SIG-M5 treated with dmso at 0.1 percent for 504 hours (cell line): ENCODE data around the gene IFNL3.
"Not testable (repeated sequence)": the region's sequence is repeated elsewhere in the genome, so short reads cannot be mapped to it uniquely, and the experiment has no call there.

Experiments used
- DNase-seq: peaks from one replicate; lab custom pipeline; 2025; ENCODE audit not compliant: unreplicated experiment; lab: John Stamatoyannopoulos, UW

IFNL3 gene

DNA sequence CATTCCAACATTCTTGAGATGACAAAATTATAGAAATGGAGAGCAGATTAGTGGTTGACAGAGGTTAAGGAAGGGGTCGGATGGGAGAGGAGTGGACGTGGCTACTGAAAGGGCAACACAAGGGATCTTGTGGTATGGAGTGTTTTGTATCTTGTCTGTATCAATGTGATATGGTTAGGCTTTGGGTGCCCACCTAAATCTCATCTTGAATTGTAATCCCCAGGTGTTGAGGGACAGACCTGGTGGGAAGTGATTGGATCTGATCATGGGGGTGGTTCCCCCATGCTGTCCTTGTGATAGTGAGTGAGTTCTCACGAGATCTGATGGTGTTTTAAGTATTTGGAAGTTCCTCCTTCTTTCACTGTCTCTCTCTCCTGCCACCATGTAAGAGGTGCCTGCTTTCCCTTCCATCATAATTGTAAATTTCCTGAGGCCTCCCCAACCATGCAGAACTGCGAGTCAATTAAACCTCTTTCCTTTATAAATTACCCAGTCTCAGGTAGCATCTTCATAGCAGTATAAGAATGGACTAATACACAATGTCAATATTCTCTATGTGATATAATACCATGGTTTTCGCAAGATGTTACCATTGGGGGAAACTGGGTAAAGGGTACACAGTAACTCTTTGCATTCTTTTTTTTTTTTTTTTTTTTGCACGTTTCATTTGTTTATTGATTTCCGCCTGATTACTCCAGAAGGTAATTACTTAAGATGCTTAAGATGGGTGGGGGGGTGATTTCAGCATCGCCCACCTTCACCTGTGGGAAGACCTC, 8.8 kb upstream of the IFNL3 start:
- DNase-seq, result no peak

DNA sequence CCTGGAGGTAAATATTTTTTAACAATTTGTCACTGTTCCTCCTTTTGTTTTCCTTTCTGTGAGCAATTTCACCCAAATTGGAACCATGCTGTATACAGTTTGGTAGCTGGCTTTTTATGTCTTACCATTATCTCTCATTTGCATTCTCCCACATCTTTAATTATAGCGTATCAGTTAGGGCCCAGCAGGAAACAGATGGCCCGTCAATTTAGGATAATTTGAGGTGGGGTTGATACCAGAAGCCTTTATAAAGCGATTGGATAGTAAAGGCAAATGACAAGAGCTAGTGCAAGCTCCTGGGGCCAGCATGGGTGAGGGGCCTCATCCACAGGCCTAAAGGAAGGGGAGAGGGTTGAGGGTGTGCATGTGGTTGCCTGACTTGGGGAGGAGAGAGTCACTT, 7.7 kb upstream of the IFNL3 start:
- DNase-seq, result no peak

DNA sequence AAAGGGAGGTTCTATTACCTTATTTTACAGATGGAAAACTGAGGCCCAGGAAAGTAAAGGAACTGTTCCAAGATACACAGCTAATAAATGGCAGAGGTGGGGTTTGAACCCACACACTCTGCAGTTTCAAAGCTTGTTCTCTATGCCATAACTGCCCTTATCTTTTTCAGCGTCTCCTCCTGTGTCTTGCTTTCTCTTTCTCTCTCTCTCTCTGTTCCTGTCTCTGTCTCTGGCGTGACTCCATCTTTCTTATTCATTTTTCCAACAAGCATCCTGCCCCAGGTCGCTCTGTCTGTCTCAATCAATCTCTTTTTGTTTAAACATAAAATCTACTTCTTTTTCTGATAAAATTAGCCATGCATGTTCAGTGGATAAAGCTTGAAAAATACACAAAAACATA, 7.0 kb upstream of the IFNL3 start:
- DNase-seq, result no peak

GRCh38 chr19:39251081-39251480, 6.3 kb upstream of the IFNL3 start:
- DNase-seq, result no peak

DNA sequence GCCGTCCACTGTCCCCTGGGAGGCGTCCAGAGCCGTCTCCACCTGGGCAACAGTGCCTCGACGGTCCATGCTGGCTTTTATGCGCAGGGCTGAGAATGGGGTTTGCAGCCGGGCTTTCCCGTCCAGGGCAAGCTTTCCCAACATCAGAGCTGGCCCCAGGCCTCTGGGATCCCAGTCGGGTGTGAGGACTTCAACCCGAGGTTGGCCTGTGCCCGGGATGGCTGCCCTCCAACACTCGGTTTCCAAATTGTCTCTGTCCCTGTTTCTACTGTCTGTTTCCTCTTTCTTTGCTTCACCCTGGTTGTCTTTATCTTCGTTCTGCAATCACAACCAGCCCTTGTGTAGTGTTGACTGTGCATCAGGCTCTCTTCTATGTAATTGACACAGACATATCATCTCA, 4.0 kb upstream of the IFNL3 start, which contains the start of gene IFNL4:
IFNL4 (minus strand) TSS at position 51 of the 400 bp plus-strand sequence.
- no peak for DNase-seq

- DNase-seq, result no peak
Measured at GRCh38 chr19:39247701-39248664, 3.2 kb upstream of the IFNL3 start.

- DNase-seq, result no peak
Measured at GRCh38 chr19:39246951-39247669, 2.3 kb upstream of the IFNL3 start.

DNA sequence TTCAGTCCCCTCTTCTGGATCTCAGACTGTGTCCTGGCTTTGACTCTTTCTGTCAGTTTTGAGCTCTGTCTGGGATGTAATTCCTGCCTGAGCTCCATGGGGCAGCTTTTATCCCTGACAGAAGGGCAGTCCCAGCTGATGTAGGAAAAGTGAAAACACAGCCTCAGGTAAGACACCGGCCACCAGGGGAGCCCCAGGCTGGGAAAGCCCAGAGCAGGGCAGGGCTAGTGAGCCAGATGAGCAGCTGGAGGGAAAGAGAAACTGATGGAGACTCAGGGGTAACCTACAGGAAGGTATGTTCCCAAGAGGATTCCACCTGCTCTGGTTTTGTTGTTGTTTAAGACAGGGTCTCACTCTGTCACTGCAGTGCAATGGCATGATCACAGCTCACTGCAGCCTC, 360 bp upstream of the IFNL3 start:
- DNase-seq, result not testable (repeated sequence)

DNA sequence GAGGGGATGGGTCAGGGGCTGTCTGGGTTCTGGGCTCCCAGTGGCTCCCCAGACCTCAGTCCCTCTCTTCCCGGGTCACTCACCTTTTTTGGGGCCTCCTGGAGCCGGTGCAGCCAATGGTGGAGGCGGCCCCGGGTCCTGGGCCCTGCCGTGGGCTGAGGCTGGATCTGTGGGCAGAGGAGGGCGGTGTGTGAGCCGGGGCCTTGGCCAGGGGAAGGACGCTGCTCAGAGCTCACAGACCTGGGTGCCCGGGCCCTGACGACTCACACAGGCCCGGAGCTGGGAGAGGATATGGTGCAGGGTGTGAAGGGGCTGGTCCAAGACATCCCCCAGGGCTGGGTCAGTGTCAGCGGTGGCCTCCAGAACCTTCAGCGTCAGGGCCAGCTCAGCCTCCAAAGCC, 1.1 kb downstream of the IFNL3 start:
- not testable (repeated sequence) for DNase-seq

GRCh38 chr19:39240421-39240820, 4.4 kb downstream of the IFNL3 start:
- DNase-seq, result no peak

GRCh38 chr19:39238944-39239343, 5.9 kb downstream of the IFNL3 start:
- no peak for DNase-seq

GRCh38 chr19:39238209-39238608, 6.6 kb downstream of the IFNL3 start:
- no peak for DNase-seq

DNA sequence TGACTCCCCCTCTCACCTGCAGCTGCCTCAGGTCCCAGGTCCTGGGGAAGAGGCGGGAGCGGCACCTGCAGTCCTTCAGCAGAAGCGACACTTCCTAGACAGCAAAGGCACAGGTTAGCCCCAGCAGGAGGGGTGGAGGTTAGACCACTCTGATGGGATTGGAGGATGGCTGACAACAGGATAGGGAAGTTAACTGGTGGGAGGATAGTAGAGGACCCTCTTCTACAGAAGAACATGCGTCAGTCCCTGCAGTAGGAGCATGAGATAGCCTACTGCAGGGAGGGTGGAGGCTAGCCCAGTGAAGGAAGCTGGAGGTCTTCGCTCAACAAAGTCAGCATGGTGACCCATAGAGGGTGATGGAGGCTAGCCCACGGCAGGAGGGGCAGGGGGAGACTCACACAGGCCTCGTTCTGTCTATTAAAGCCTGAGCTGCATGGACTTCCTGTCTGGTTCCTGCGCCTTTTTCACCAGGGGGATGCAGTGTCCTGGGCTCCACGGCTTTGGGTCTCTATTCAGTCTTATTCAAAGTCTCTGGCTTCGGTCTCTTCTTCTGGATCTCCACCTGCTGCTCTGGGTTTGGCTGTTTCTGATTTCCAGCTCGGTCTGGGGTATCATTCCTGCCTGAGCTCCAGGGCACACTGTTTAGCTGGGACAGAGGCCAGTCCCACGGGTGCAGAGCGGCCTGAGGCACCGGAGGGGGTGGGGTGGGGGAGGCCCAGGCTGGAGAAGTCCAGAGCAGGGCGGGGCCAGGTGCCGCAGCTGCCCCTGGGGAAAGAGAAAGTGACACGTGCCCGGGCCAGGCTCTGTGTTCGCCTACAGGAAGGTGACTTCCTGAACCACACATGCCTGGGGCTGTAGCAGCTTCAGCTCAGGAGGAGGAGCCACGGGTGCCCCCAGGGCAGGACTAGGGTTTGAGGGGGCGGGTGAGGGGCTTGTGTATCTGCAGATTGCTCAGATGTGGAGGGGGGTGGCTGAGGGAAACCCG, 7.3 kb downstream of the IFNL3 start:
- DNase-seq, result peak; percentile 32

DNA sequence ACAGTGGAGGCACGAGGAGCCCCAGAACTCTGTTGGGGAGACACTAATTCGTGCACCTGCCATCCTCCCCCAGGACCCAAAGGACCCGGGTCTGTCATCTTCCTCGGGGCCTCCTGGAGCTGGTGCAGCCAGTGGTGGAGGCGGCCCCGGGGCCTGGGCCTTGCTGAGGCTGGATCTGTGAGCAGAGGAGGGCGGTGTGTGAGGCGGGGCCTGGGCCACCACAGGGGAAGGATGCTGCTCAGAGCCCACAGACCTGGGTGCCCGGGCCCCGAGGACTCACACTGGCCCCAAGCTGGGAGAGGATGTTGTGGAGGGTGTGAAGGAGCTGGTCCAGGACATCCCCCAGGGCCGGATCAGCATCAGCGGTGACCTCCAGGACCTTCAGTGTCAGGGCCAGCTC, 8.3 kb downstream of the IFNL3 start:
- no peak for DNase-seq

DNA sequence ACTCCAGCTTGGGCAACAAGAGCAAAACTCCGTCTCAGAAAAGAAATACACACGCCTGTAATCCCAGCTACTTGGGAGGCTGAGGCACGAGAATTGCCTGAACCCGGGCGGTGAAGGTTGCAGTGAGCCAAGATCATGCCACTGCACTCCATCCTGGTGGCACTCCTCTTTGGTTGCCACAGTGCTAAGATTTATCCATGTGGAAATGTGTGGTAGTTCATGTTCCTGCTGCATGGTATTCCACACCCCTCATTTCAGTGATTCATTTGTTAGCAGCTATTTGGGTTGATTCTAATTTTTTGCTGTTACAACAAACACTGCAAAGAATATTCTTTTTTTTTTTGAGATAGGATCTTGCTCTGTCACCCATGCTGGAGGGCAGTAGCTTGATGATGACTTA, 12.1 kb downstream of the IFNL3 start:
- DNase-seq, result no peak

- no peak for DNase-seq
Measured at GRCh38 chr19:39230096-39230764, 14.6 kb downstream of the IFNL3 start.

GRCh38 chr19:39224910-39225309, 19.9 kb downstream of the IFNL3 start:
- DNase-seq, result peak; percentile 37

DNA sequence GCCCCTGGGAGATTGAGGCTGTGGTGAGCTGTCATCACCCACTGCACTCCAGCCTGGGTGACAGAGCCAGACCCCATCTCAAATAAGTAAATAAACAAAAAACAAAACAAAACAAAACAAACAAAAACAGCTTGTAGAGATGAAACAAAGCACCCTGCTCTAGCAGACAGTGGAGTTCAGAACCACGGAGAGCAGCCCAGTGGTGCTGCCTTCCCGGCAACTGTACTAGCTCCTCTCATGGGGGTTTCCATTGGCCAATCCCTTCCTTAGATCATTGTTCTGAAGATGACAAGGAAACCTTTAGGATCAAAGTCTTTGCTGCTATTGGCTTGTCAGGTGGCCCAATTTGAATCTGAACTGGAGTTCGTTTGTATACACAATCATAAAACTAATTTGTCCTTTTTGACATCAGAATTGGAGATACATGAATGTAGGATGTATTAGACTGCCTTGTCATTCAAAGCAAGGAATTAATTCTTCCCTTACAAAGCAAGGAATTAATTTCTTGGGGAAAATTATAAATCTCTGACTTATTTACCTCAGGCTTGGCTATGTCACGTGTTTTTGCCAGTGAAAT, 21.0 kb downstream of the IFNL3 start:
- peak; percentile 15 for DNase-seq

- DNase-seq, result not testable (repeated sequence)
Measured at GRCh38 chr19:39219108-39219507, 25.7 kb downstream of the IFNL3 start.
